GM19467 (cell line): ENCODE measurements around the gene MT1H.
A peak's percentile ranks its signal among the peaks of the same experiment; 100 is the strongest.
"Not testable (repeated sequence)": the region's sequence is repeated elsewhere in the genome, so short reads cannot be mapped to it uniquely, and the experiment has no call there.

Source experiments
- ATAC-seq: cut with Tn5 transposase; IDR thresholded peaks from one replicate; pipeline ENCODE4 v1.9.1; 2021; ENCODE audit warnings: mild to moderate bottlenecking, moderate library complexity; ENCODE audit not compliant: unreplicated experiment

The MT1H gene

GRCh38 chr16:56669005-56669839, at the start of gene MT1H:
Gene MT1H, plus strand, starts transcription at chr16:56669814. Its CDS starts 71 bp downstream, at chr16:56669885.
- ATAC-seq = no peak

GRCh38 chr16:56620339-56620897, 49.2 kb upstream of the MT1H start:
- ATAC-seq = no peak

- not testable (repeated sequence) for ATAC-seq
Measured at GRCh38 chr16:56621665-56622445, 47.8 kb upstream of the MT1H start.

GRCh38 chr16:56623184-56623583, 46.4 kb upstream of the MT1H start:
- not testable (repeated sequence) for ATAC-seq

- no peak for ATAC-seq
Measured at GRCh38 chr16:56623637-56624036, 46.0 kb upstream of the MT1H start.

- no peak for ATAC-seq
Measured at GRCh38 chr16:56625140-56625942, 44.3 kb upstream of the MT1H start, which contains the start of gene MT1E. Gene MT1E, plus strand, starts transcription at chr16:56625781. Its CDS starts 71 bp downstream, at chr16:56625852.

- ATAC-seq = no peak
Measured at GRCh38 chr16:56625943-56626654, 43.5 kb upstream of the MT1H start.

- no peak for ATAC-seq
Measured at GRCh38 chr16:56626685-56627084, 42.9 kb upstream of the MT1H start.

GRCh38 chr16:56628486-56629350, 40.9 kb upstream of the MT1H start:
- ATAC-seq = no peak

- no peak for ATAC-seq
Measured at GRCh38 chr16:56629531-56629930, 40.1 kb upstream of the MT1H start.

- ATAC-seq = peak; percentile 73
Measured at GRCh38 chr16:56630134-56630533, 39.5 kb upstream of the MT1H start.

- no peak for ATAC-seq
Measured at GRCh38 chr16:56631197-56631596, 38.4 kb upstream of the MT1H start.

- ATAC-seq = no peak
Measured at GRCh38 chr16:56631832-56632155, 37.8 kb upstream of the MT1H start.

GRCh38 chr16:56632156-56632847, 37.3 kb upstream of the MT1H start, which contains the start of gene MT1M:
Gene MT1M, plus strand, starts transcription at chr16:56632659. Its CDS starts 73 bp downstream, at chr16:56632732.
- ATAC-seq = no peak

GRCh38 chr16:56632848-56633365, 36.7 kb upstream of the MT1H start:
- no peak for ATAC-seq

GRCh38 chr16:56633535-56633934, 36.1 kb upstream of the MT1H start:
- no peak for ATAC-seq

- no peak for ATAC-seq
Measured at GRCh38 chr16:56634715-56635440, 34.7 kb upstream of the MT1H start.
